ENCODE data around the gene FAM53B.

- TF ChIP-seq POLR2A (IDR thresholded peaks at IDR 0.05) (no peak), CTCF (IDR thresholded peaks at IDR 0.05) (no peak), EP300 (IDR thresholded peaks at IDR 0.05) (no peak), POLR2AphosphoS5 (IDR thresholded peaks at IDR 0.05) (no peak)
Observed at GRCh38 chr10:124622866-124623536, 121.2 kb downstream of the FAM53B start.
